ENCODE data around the gene AKR7A2. TPM values are rescaled to one million over a fixed set of nuclear protein-coding genes. Genes with fewer than 3 reads are reported as not detected.
"Not testable (repeated sequence)": the region's sequence is repeated elsewhere in the genome, so short reads cannot be mapped to it uniquely, and the experiment has no call there.

The AKR7A2 gene
- total RNA-seq, 1 donor from 2014 or later: 30.3 TPM

DNA sequence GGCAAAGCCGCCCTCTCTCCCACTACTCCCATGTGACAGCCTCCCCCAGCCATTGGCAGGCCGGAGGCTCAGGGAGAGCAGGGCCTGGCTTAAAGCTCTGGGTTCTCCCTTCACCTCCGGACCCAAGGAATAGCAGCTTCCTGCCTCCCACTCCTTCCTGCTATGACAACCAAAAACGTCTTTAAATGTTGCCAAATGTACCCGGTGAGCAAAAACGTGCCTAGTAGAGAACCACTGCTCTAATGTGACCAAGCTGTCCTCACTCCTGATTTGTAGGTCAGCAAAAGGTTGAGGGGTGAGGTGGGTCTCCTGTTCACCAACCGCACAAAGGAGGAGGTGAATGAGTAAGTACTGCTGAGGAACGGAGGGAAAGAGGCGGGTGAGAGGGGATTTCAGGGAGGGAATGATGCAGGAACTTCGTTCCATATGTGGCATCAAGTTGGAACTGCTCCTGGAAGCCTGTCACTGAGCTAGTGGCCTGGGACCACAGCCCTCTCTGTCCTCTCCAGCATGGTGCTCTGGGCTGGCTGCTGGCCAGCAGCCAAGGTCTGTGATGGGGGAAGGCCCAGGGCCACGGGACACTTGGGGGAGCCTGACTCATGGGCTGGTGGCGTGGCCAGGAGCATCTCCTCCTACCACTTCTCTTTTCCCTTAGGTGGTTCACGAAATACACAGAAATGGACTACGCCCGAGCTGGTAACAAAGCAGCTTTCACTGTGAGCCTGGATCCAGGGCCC is 54.6 kb downstream of the AKR7A2 start:
- Histone ChIP-seq H3K4me2 (ENCODE audit: low read length) (no peak overlapping the region), H3K27ac (ENCODE audit: low read depth, low read length) (no peak overlapping the region), H3K4me1 (ENCODE audit: insufficient read depth, low read length) (peaks cover 29% of the 10 kb centered on the region), H2AFZ (ENCODE audit: low read depth, low read length) (no peak overlapping the region), H4K20me1 (ENCODE audit: insufficient read depth, low read length) (peaks cover 30% of the 10 kb centered on the region), H3K9ac (ENCODE audit: low read length) (no peak overlapping the region), H3K27me3 (ENCODE audit: insufficient read depth, low read length) (no peaks in the 10 kb centered on the region), H3K9me3 (ENCODE audit: insufficient read depth, low read depth, low read length) (no peaks in the 10 kb centered on the region), H3K4me3 (ENCODE audit: insufficient read depth, low read depth, low read length) (no peak overlapping the region), H3K36me3 (ENCODE audit: insufficient read depth, low read length) (peaks cover 19% of the 10 kb centered on the region), H3K79me2 (ENCODE audit: insufficient read depth, low read length) (peaks cover 37% of the 10 kb centered on the region)
- TF ChIP-seq EZH2 (IDR thresholded peaks at IDR 0.05; ENCODE audit: insufficient read depth, low read length): no peak
- Mint-ChIP-seq H3K36me3 (ENCODE audit: low read depth, unreplicated experiment) (peaks cover 21% of the 10 kb centered on the region), H3K27ac (ENCODE audit: unreplicated experiment) (no peak overlapping the region), H3K9me3 (ENCODE audit: unreplicated experiment) (no peaks in the 10 kb centered on the region), H3K27me3 (ENCODE audit: low read depth, unreplicated experiment) (no peaks in the 10 kb centered on the region), H3K4me3 (ENCODE audit: unreplicated experiment) (no peak overlapping the region), H3K4me1 (ENCODE audit: low read depth, unreplicated experiment) (peaks cover 21% of the 10 kb centered on the region)
- DNase-seq (ENCODE audit: low read depth) (no peak), FAIRE-seq (no peak)

DNA sequence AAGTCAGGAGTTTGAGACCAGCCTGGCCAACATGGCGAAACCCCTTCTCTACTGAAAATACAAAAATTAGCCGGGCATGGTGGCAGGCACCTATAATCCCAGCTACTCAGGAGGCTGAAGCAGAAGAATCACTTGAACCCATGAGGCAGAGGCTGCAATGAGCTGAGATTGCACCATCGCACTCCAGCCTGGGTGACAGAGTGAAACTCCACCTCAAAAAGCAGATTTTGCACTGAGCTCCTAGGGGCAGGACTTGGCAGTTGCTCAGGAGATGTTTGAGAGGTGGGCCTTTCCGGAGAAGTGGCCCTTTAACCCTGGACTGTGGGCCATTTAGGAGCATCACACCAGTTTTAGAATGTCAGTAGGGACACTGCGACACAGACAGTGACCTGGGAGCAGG is 55.6 kb downstream of the AKR7A2 start:
- H3K9ac ChIP-seq (ENCODE audit: low read length); H3K4me3 ChIP-seq (ENCODE audit: insufficient read depth, low read depth, low read length); H3K9me3 Mint-ChIP-seq (ENCODE audit: unreplicated experiment); H3K4me2 ChIP-seq (ENCODE audit: low read length); H3K27ac ChIP-seq (ENCODE audit: low read depth, low read length); H2AFZ ChIP-seq (ENCODE audit: low read depth, low read length); H3K4me3 Mint-ChIP-seq (ENCODE audit: unreplicated experiment); DNase-seq (ENCODE audit: low read depth); H3K27me3 ChIP-seq (ENCODE audit: insufficient read depth, low read length); H3K27me3 Mint-ChIP-seq (ENCODE audit: low read depth, unreplicated experiment); H3K27ac Mint-ChIP-seq (ENCODE audit: unreplicated experiment); FAIRE-seq; H3K9me3 ChIP-seq (ENCODE audit: insufficient read depth, low read depth, low read length): not testable (repeated sequence)
- Mint-ChIP-seq H3K4me1 (ENCODE audit: low read depth, unreplicated experiment) (peaks cover 21% of the 10 kb centered on the region), H3K36me3 (ENCODE audit: low read depth, unreplicated experiment) (peaks cover 21% of the 10 kb centered on the region)
- peaks cover 48% of the 10 kb centered on the region for H3K79me2 ChIP-seq (ENCODE audit: insufficient read depth, low read length)
- H3K4me1 ChIP-seq (ENCODE audit: insufficient read depth, low read length): peaks cover 29% of the 10 kb centered on the region
- H3K36me3 ChIP-seq (ENCODE audit: insufficient read depth, low read length): peaks cover 19% of the 10 kb centered on the region
- peaks cover 30% of the 10 kb centered on the region for H4K20me1 ChIP-seq (ENCODE audit: insufficient read depth, low read length)

DNA sequence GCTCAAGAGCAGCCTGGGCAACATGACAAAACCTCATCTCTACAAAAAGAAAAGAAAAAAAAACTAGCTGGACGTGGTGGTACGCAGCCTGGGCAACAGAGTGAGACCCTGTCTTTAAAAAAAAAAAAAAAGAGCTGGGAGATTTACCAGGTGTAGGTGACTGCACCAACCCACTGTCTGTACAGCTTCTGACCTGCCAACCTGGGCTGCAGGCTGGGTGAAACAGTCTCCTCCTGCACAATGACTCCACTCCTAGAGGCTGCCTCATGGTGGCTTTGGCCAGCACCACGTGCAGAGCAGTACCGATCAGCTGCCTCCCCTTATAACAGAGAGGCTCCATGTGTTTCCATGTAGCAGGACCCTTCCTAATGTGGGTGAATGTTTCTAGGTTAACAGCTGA is 56.7 kb downstream of the AKR7A2 start:
- H3K27me3 ChIP-seq (ENCODE audit: insufficient read depth, low read length): no peaks in the 10 kb centered on the region
- Mint-ChIP-seq H3K4me3 (ENCODE audit: unreplicated experiment) (no peak overlapping the region), H3K9me3 (ENCODE audit: unreplicated experiment) (no peaks in the 10 kb centered on the region), H3K36me3 (ENCODE audit: low read depth, unreplicated experiment) (peaks cover 21% of the 10 kb centered on the region), H3K4me1 (ENCODE audit: low read depth, unreplicated experiment) (peaks cover 19% of the 10 kb centered on the region), H3K27ac (ENCODE audit: unreplicated experiment) (no peak overlapping the region), H3K27me3 (ENCODE audit: low read depth, unreplicated experiment) (no peaks in the 10 kb centered on the region)
- FAIRE-seq (no peak), DNase-seq (ENCODE audit: low read depth) (no peak)
- H4K20me1 ChIP-seq (ENCODE audit: insufficient read depth, low read length): peaks cover 30% of the 10 kb centered on the region
- H3K9ac ChIP-seq (ENCODE audit: low read length): no peak overlapping the region
- no peak overlapping the region for H2AFZ ChIP-seq (ENCODE audit: low read depth, low read length)
- peaks cover 58% of the 10 kb centered on the region for H3K79me2 ChIP-seq (ENCODE audit: insufficient read depth, low read length)
- peaks cover 26% of the 10 kb centered on the region for H3K4me1 ChIP-seq (ENCODE audit: insufficient read depth, low read length)
- no peak overlapping the region for H3K27ac ChIP-seq (ENCODE audit: low read depth, low read length)
- H3K4me2 ChIP-seq (ENCODE audit: low read length): no peak overlapping the region
- peaks cover 19% of the 10 kb centered on the region for H3K36me3 ChIP-seq (ENCODE audit: insufficient read depth, low read length)
- no peak for TF ChIP-seq EZH2 (IDR thresholded peaks at IDR 0.05; ENCODE audit: insufficient read depth, low read length)
- TF ChIP-seq, protein P1, sequence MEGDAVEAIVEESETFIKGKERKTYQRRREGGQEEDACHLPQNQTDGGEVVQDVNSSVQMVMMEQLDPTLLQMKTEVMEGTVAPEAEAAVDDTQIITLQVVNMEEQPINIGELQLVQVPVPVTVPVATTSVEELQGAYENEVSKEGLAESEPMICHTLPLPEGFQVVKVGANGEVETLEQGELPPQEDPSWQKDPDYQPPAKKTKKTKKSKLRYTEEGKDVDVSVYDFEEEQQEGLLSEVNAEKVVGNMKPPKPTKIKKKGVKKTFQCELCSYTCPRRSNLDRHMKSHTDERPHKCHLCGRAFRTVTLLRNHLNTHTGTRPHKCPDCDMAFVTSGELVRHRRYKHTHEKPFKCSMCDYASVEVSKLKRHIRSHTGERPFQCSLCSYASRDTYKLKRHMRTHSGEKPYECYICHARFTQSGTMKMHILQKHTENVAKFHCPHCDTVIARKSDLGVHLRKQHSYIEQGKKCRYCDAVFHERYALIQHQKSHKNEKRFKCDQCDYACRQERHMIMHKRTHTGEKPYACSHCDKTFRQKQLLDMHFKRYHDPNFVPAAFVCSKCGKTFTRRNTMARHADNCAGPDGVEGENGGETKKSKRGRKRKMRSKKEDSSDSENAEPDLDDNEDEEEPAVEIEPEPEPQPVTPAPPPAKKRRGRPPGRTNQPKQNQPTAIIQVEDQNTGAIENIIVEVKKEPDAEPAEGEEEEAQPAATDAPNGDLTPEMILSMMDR (IDR thresholded peaks at IDR 0.05; ENCODE audit: insufficient read depth, low read depth, low read length): no peak
- no peak overlapping the region for H3K4me3 ChIP-seq (ENCODE audit: insufficient read depth, low read depth, low read length)
- H3K9me3 ChIP-seq (ENCODE audit: insufficient read depth, low read depth, low read length): no peaks in the 10 kb centered on the region
